Kidney tubule cell (primary cell): ENCODE results near the gene UVSSA.

ENCODE experiments used
- DNase-seq: peaks from one replicate; pipeline ENCODE4 v3.0.0-alpha.2; 2018; ENCODE audit warnings: low spot score

Gene UVSSA

DNA sequence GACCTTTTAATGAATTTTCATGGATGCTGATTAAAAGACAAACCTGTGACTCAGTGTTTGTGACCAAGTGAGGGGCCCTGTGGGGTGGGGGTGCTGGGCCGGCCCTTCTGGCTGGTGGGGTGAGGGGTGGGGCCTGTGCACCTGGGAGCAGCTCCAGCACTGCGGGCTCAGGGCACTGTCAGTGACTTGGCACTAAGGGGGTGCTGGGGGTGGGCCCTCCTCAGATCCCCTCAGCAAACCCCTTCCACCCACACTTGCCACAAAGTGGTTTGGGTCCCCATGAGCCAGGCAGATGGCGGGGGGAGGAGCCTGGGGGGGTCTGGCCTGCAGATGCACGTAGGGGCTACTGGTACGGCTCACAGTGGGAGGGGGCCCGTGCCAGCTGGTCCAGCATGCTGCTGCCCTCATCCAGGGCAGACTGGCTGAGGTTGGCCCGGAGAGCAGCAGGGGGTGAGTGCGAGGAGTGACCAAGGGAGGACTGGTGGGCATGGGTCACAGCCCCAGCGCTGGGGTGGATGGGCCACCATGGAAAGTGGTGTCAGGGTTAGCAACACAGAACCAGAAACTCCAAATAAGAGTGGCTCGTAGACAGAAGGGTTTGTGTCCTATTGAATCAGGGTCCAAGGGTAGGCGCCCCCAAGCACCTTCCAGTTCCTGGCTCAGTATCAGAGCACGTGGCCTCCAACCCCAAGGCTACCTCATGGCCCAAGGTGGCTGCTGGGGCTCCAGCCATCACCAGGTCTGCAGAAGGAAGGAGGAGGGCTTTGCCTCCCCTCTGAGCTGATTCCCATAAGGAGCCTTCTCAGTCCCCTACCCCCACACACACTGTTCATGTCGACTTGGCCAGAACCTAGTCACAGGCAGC is 49.2 kb downstream of the UVSSA start:
- no peak for DNase-seq

- no peak for DNase-seq
These were observed 49.9 kb downstream of the UVSSA start for GRCh38 chr4:1396806-1397455.

GRCh38 chr4:1398681-1399507 is 51.9 kb downstream of the UVSSA start:
- DNase-seq: no peak

GRCh38 chr4:1399508-1400190 is 52.6 kb downstream of the UVSSA start:
- no peak for DNase-seq

DNA sequence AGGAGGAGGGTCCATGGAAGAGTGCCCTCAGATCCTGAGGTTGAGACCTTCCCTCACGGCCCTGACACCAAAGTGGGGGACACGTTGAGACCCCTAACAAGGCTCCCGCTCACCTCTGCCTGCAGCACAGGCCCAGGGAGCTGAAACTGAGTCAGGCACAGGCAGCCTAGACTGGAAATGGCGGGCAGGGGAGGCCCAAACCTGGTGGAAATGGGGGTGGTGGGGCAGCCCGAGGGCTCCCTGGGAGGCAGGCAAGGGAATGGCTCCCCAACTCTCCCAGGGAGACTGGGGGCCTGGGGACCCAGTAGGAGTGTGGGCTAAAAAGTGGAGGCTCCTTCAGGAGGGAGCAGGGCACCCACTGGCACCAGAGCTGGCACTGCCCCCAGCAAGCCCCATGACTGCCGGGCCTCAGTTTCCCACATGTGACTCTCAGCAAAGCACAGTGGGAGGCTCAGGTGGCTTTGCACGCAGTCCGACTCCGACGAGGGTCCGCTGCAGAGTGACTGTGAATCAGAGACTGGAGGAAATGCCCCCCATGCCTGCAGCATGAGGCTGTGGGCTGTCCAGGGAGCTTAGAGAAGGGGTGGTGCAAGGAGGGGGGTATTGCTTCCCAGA is 53.3 kb downstream of the UVSSA start:
- no peak for DNase-seq

DNA sequence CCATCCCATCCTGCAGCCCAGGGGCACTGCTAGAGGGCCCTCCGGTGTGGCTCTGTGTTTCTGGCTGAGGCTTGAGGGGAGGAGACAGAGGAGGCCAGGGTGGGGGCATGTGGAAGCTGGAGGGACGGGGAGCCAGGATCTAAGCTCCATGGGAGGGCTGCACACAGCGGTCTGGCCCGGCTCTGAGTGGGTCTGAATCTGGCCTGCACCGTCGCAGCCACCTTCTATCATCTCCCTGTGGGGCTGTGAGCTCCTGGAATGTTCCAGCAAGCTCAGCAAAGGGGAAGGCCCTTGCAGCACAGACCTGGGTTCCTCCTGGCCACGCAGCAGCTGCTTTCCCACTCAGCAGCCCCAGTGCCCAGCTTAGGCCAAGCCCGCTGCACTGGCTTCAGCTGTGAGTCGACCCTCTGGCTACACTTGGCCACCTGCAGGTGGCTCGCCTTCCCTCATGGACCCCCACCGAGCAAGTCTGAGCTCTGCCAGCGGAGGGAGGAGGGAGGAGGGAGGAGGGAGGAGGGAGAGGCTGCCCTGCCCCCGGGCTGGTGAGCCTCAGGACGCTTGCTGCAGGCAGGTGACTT is 53.9 kb downstream of the UVSSA start:
- DNase-seq: no peak

DNA sequence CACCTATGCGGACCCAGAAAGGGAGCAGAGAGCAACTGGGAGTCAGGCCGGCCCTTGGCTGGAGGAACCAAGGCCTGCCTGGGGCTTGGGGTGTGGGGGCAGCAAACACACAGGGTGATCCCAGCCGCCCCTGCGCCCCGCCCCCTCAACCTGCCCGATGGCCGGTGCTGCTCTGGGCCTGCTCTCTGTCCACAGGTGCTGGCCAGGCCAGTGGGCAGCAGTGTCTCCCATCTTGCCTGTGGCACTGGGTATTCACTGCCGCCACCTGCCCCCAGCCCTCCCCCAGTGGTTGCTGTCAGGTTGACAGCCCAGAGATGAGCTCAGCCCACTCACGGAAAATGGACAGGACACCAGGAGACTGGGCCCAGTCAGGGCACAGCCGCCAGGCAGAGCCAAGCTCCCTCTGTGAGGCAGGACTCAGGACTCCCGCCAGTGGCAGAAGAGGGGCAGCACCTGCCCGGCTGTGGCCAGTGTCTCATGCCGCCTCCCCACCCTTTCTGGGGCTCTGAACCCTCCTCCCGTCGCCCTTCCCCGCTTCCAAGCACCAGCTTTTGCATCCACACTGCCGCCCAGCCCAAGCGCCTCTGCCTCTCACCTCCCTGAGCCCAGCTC is 54.5 kb downstream of the UVSSA start:
- DNase-seq: no peak

GRCh38 chr4:1402021-1402515 is 55.1 kb downstream of the UVSSA start:
- DNase-seq: no peak

DNA sequence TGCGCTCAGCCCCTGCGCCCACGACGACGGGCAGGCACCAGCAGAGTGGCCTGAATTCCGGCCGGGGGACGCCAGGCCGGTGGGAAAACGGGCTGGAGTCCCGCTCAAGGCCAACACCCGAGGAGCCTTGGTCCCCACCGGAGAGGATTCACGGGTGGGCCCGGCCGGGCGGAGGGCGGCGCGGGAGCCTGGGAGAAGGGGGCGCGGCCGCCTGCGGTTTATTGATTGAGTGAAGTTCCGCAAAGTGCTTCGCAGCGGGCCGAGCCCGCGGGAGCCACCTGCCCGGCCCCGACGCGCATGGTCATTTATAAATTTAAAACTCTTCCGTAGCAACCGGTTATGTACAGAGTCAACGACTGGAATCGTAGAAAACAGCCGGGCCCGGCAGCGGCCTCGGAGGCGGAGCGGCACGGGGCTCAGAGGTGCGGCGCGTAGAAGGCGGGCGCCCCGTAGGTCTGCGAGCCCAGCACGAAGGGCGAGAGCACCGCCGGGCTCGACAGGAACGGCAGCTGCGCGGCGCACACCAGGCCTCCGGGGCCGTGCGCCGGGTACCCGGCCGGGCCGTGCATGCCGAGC is 55.6 kb downstream of the UVSSA start:
- no peak for DNase-seq

DNA sequence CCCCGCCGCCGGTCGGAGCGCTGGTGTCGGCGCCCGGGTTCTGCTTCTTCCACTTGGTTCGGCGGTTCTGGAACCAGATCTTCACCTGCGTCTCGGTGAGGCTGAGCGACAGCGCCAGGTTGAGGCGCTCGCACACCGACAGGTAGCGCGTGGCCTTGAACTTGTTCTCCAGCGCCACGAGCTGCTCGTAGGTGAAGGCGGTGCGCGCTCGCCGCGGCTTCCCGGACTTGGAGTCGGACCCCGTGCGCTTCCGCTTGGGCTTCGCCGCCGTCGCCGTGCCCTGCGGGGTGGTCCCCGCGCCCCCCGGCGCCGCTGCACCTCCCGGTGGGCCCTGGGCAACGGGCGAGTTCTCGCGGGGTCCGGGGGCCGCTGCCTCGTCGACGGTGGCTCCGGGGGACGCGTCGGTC is 56.2 kb downstream of the UVSSA start:
- no peak for DNase-seq

GRCh38 chr4:1403591-1404572 is 56.9 kb downstream of the UVSSA start:
- no peak for DNase-seq

- DNase-seq: no peak
These were observed 57.7 kb downstream of the UVSSA start for GRCh38 chr4:1404573-1405253.

DNA sequence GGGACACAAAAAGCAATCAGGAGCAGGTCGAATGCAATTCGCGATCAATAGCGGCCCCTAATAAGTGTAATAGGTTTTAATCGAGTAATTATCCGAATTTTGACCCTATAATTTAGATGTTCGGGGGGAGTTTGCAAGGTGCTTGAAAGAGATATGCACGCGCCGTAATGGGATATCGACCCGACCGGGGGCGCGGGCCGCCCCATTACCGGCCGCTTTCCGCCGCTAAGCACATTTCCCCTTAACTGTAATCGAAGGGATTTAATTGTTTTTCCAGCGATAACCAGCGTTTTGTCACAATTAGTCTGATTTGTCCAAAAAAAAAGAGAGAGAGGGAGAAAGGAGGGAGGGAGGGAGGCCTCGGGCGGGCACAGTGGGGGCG is 58.2 kb downstream of the UVSSA start:
- DNase-seq: no peak

- DNase-seq: no peak
These were observed 58.8 kb downstream of the UVSSA start for GRCh38 chr4:1405636-1406393.

DNA sequence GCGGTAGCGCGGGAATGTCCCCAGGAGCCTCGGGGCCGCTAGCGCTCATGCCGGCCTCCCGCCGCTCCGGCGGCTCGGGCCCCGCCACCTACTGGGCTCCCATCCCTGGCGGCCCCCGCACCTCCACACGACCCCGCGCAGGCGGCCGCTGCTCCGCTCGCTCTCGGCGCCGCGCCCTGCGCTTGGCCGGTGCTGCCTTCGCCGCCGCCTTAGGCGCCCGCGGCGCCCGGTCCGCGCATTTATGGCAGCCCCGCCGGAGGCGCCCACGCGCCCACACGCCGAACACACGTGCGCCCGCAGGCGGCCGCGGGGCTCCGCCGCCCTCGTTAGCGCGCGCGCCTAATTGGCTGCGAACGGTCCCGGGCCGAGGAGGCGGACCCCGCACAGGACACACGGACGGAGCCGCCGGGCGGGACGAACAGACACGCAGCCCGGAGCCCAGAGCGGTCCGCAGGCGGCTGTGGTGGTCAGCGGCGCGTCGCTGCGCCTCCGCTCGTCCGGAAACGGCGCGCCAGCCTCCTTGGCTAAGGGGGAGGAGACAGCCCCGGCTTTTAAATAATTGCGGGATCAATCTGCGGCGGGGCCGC is 59.5 kb downstream of the UVSSA start, which contains the start of gene NKX1-1:
TSS of gene NKX1-1 (minus strand) at position 49 of the 587 bp plus-strand sequence. CDS start at position 49, 0 bp downstream.
- no peak for DNase-seq

- no peak for DNase-seq
These were observed 60.1 kb downstream of the UVSSA start for GRCh38 chr4:1406981-1407656.
